Measurements from ENCODE around the gene GAA.

- TF ChIP-seq SP1 (IDR thresholded peaks at IDR 0.05) (no peak), FOXA1 (IDR thresholded peaks at IDR 0.05) (no peak), FOXM1 (IDR thresholded peaks at IDR 0.05; ENCODE audit: borderline replicate concordance) (no peak)
These were observed 35.8 kb upstream of the GAA start for GRCh38 chr17:80065478-80066170.

Measured in HEK293T (cell line).